IPS-20b (cell line): ENCODE data around the gene SAPCD2.
"Not testable (repeated sequence)": the region's sequence is repeated elsewhere in the genome, so short reads cannot be mapped to it uniquely, and the experiment has no call there.

Experiments
- H3K27ac ChIP-seq: one replicate; pipeline ENCODE4 v1.5.1; 2013; ENCODE audit warnings: low read length
- H3K27me3 ChIP-seq: 2 replicates; pipeline ENCODE4 v1.6.1; 2013; ENCODE audit warnings: mild to moderate bottlenecking, low read length, inconsistent platforms; ENCODE audit not compliant: insufficient read depth
- H3K36me3 ChIP-seq: 2 replicates; pipeline ENCODE4 v1.6.1; 2013; ENCODE audit warnings: low read depth, mild to moderate bottlenecking, inconsistent platforms, low read length, moderate library complexity; ENCODE audit not compliant: insufficient read depth
- H3K4me1 ChIP-seq: 2 replicates; pipeline ENCODE4 v1.6.1; 2013; ENCODE audit warnings: mild to moderate bottlenecking, control low read depth, inconsistent platforms, low read length, moderate library complexity; ENCODE audit not compliant: insufficient read depth
- H3K4me3 ChIP-seq: 2 replicates; pipeline ENCODE4 v1.5.1; 2013; ENCODE audit warnings: mild to moderate bottlenecking, low read length, inconsistent platforms
- H3K9ac ChIP-seq: 2 replicates; pipeline ENCODE4 v1.6.1; 2013; ENCODE audit warnings: low read depth, mild to moderate bottlenecking, inconsistent platforms, low read length, moderate library complexity
- H3K9me3 ChIP-seq: 2 replicates; pipeline ENCODE4 v1.6.1; 2013; ENCODE audit warnings: mild to moderate bottlenecking, low read depth, low read length, inconsistent platforms; ENCODE audit not compliant: insufficient read depth

SAPCD2 gene

GRCh38 chr9:137070201-137070905, at the start of gene SAPCD2:
Gene SAPCD2 (minus strand): TSS chr9:137070557. CDS start chr9:137070460, 97 bp downstream.
- H3K4me3 ChIP-seq = peak within 1 kb of the TSS; percentile 64
- H3K27ac ChIP-seq = no peak within 1 kb of the TSS
- H3K36me3 ChIP-seq = no peaks in the 10 kb centered on the region
- peaks cover 31% of the 10 kb centered on the region for H3K27me3 ChIP-seq
- H3K9ac ChIP-seq = peak within 1 kb of the TSS; percentile 41; the same call in 1 of the 2 replicates
- no peaks in the 10 kb centered on the region for H3K9me3 ChIP-seq
- peaks cover 12% of the 10 kb centered on the region for H3K4me1 ChIP-seq

- not testable (repeated sequence) for H3K4me1 ChIP-seq, H3K36me3 ChIP-seq, H3K4me3 ChIP-seq, H3K9ac ChIP-seq, H3K9me3 ChIP-seq, H3K27ac ChIP-seq
- H3K27me3 ChIP-seq = peaks cover 46% of the 10 kb centered on the region
Measured at GRCh38 chr9:137118092-137118603, 47.8 kb upstream of the SAPCD2 start.

GRCh38 chr9:137117269-137117731, 46.9 kb upstream of the SAPCD2 start:
- H3K4me1 ChIP-seq = no peaks in the 10 kb centered on the region
- H3K9me3 ChIP-seq = no peaks in the 10 kb centered on the region
- no peak overlapping the region for H3K27ac ChIP-seq
- no peak overlapping the region for H3K9ac ChIP-seq
- no peaks in the 10 kb centered on the region for H3K36me3 ChIP-seq
- no peak overlapping the region for H3K4me3 ChIP-seq
- H3K27me3 ChIP-seq = peaks cover 53% of the 10 kb centered on the region

- Histone ChIP-seq H3K36me3 (no peaks in the 10 kb centered on the region), H3K9me3 (no peaks in the 10 kb centered on the region), H3K4me3 (no peak overlapping the region), H3K27ac (no peak overlapping the region), H3K9ac (no peak overlapping the region), H3K4me1 (no peaks in the 10 kb centered on the region), H3K27me3 (peaks cover 53% of the 10 kb centered on the region)
Measured at GRCh38 chr9:137116728-137117127, 46.4 kb upstream of the SAPCD2 start.

GRCh38 chr9:137116027-137116507, 45.7 kb upstream of the SAPCD2 start:
- no peak overlapping the region for H3K27ac ChIP-seq
- H3K36me3 ChIP-seq = no peaks in the 10 kb centered on the region
- H3K4me1 ChIP-seq = no peaks in the 10 kb centered on the region
- no peak overlapping the region for H3K4me3 ChIP-seq
- no peak overlapping the region for H3K9ac ChIP-seq
- H3K27me3 ChIP-seq = peaks cover 53% of the 10 kb centered on the region
- no peaks in the 10 kb centered on the region for H3K9me3 ChIP-seq

- Histone ChIP-seq H3K27ac (no peak overlapping the region), H3K4me1 (no peaks in the 10 kb centered on the region), H3K9me3 (no peaks in the 10 kb centered on the region), H3K27me3 (peaks cover 53% of the 10 kb centered on the region), H3K9ac (no peak overlapping the region), H3K36me3 (no peaks in the 10 kb centered on the region), H3K4me3 (no peak overlapping the region)
Measured at GRCh38 chr9:137115394-137116026, 45.2 kb upstream of the SAPCD2 start.

- no peaks in the 10 kb centered on the region for H3K36me3 ChIP-seq
- no peak within 1 kb of the TSS for H3K9ac ChIP-seq
- H3K27ac ChIP-seq = no peak within 1 kb of the TSS
- H3K27me3 ChIP-seq = peaks cover 53% of the 10 kb centered on the region
- no peaks in the 10 kb centered on the region for H3K9me3 ChIP-seq
- H3K4me3 ChIP-seq = peak within 1 kb of the TSS; percentile 42; the same call in 1 of the 2 replicates
- no peaks in the 10 kb centered on the region for H3K4me1 ChIP-seq
Measured at GRCh38 chr9:137114613-137115393, 44.4 kb upstream of the SAPCD2 start, which contains the start of gene DPP7. Gene DPP7 (minus strand): TSS chr9:137114733. CDS start chr9:137114713, 20 bp downstream.

- no peaks in the 10 kb centered on the region for H3K36me3 ChIP-seq
- H3K9me3 ChIP-seq = no peaks in the 10 kb centered on the region
- peak overlapping the region; percentile 42; the same call in 1 of the 2 replicates for H3K4me3 ChIP-seq
- peaks cover 53% of the 10 kb centered on the region for H3K27me3 ChIP-seq
- H3K9ac ChIP-seq = no peak overlapping the region
- no peak overlapping the region for H3K27ac ChIP-seq
- no peaks in the 10 kb centered on the region for H3K4me1 ChIP-seq
Measured at GRCh38 chr9:137114220-137114612, 43.9 kb upstream of the SAPCD2 start.

- Histone ChIP-seq H3K27ac (no peak overlapping the region), H3K4me3 (no peak overlapping the region), H3K27me3 (peaks cover 53% of the 10 kb centered on the region), H3K9me3 (no peaks in the 10 kb centered on the region), H3K9ac (no peak overlapping the region), H3K36me3 (no peaks in the 10 kb centered on the region), H3K4me1 (no peaks in the 10 kb centered on the region)
Measured at GRCh38 chr9:137113385-137114159, 43.2 kb upstream of the SAPCD2 start.

- Histone ChIP-seq H3K27me3 (peaks cover 50% of the 10 kb centered on the region), H3K4me1 (no peaks in the 10 kb centered on the region), H3K36me3 (no peaks in the 10 kb centered on the region), H3K27ac (no peak overlapping the region), H3K9ac (no peak overlapping the region), H3K9me3 (no peaks in the 10 kb centered on the region), H3K4me3 (no peak overlapping the region)
Measured at GRCh38 chr9:137112564-137113384, 42.4 kb upstream of the SAPCD2 start.
